Esophagus muscularis mucosa (tissue), 4 donors: ENCODE data around the gene PPA1. TPM values are rescaled to one million over a fixed set of nuclear protein-coding genes. Genes with fewer than 3 reads are reported as not detected.

Experiments
- DNase-seq: peaks from one replicate; pipeline ENCODE4 v3.0.0-alpha.2; 2017; ENCODE audit errors: extremely low spot score
- H3K27ac ChIP-seq, 4 donors: fragments of 200-600 bp; sonication (generic); replicated peaks in 1 of 4; 1 replicate in 3 of 4; 2 replicates in 1 of 4; pipeline ENCODE4 v1.5.1; 2016 to 2019; ENCODE audit warnings: mild to moderate bottlenecking in 1 of 4
- H3K27me3 ChIP-seq, 4 donors: fragments of 200-600 bp; sonication (generic); one replicate each; pipeline versions ENCODE4 v1.5.1 to v1.6.0; 2016 to 2019
- H3K36me3 ChIP-seq, 4 donors: fragments of 200-600 bp; sonication (generic); one replicate each; pipeline ENCODE4 v1.5.1; 2016 to 2019
- H3K4me1 ChIP-seq, 4 donors: fragments of 200-600 bp; sonication (generic); one replicate each; pipeline ENCODE4 v1.5.1; 2016 to 2019
- H3K4me3 ChIP-seq, 4 donors: fragments of 200-600 bp; sonication (generic); 1 replicate in 2 of 4; 2 replicates in 2 of 4; pipeline ENCODE4 v1.5.1; 2016 to 2019; ENCODE audit warnings: mild to moderate bottlenecking in 4 of 4, moderate library complexity in 1 of 4
- H3K9me3 ChIP-seq, 4 donors: fragments of 200-600 bp; sonication (generic); 1 replicate in 3 of 4; 2 replicates in 1 of 4; pipeline ENCODE4 v1.5.1; 2016 to 2019
- EP300 ChIP-seq: sonication (generic); formaldehyde crosslinking; IDR thresholded peaks from one replicate; pipeline ENCODE4 v1.6.1; 2017; ENCODE audit warnings: antibody characterized with exemption
- POLR2A ChIP-seq: fragments of 450-650 bp; IDR thresholded peaks from one replicate; pipeline ENCODE4 v1.6.1; 2017; ENCODE audit warnings: antibody characterized with exemption, moderate library complexity, mild to moderate bottlenecking, low read depth
- POLR2AphosphoS5 ChIP-seq, 2 donors: sonication (generic); formaldehyde crosslinking; IDR thresholded peaks; one replicate each; pipeline ENCODE4 v1.6.1; 2017; ENCODE audit warnings: antibody characterized with exemption in 2 of 2
- WGBS: methylation state at CpG from one replicate; pipeline ENCODE4 v1.1.5; 2018; 5-methylcytosine and 5-hydroxymethylcytosine counted together
- intact Hi-C: fragments of 100-400 bp; cut with DNase I; formaldehyde crosslinking; loops from one replicate; pipeline ENCODE4 v1.15.1; 2023
- total RNA-seq, 4 donors: library from RNA; depleted of rRNA; stranded (reverse); fragments of >200 nt; gene quantifications; one replicate each; pipeline versions ENCODE4 v1.1.0 to v1.2.1, GENCODE V29; 2016
- TF ChIP-seq, protein P1 (sequence below), 3 experiments: fragments of 200-600 bp in 2 of 3; fragments of 450-650 bp in 1 of 3; sonication (generic) in 2 of 3; IDR thresholded peaks; one replicate each; pipeline ENCODE4 v1.5.1; 2017 to 2019; ENCODE audit warnings: antibody characterized with exemption in 3 of 3, mild to moderate bottlenecking in 2 of 3, moderate library complexity in 1 of 3

Gene PPA1
- total RNA-seq, 4 donors from 2014 or later, result 72.6 to 105 (median 82.2) TPM

DNA sequence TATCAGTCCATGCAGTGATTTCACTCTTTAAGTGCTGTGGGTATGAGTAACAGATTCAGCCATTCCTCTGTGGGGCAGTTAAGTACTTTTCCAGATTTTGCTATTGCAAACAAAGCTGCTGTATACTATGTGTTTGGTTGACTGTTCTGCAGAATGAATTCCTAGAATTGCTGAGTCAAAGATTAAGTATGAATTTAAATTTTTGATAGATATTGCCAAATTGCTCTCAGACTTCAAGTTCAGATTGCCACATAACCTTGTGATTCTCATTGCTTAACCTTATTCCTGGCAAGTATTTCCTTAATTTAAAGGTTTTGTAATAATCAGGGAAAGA lies 41.3 kb downstream of the PPA1 start:
- H3K9me3 ChIP-seq, result no peaks in the 10 kb centered on the region
- peak overlapping the region in 1 of 4 donors; percentile 38 for H3K27ac ChIP-seq
- H3K36me3 ChIP-seq, result peaks cover 0 to 4% (median 0%) of the 10 kb centered on the region in 4 donors
- intact Hi-C loops, result no loop called here
- no peaks in the 10 kb centered on the region for H3K27me3 ChIP-seq
- no peak for DNase-seq
- H3K4me1 ChIP-seq, result peaks cover 0 to 24% (median 19%) of the 10 kb centered on the region in 4 donors
- no peak overlapping the region for H3K4me3 ChIP-seq
- TF ChIP-seq POLR2AphosphoS5 (IDR thresholded peaks at IDR 0.05), result no peak
- TF ChIP-seq, protein P1, sequence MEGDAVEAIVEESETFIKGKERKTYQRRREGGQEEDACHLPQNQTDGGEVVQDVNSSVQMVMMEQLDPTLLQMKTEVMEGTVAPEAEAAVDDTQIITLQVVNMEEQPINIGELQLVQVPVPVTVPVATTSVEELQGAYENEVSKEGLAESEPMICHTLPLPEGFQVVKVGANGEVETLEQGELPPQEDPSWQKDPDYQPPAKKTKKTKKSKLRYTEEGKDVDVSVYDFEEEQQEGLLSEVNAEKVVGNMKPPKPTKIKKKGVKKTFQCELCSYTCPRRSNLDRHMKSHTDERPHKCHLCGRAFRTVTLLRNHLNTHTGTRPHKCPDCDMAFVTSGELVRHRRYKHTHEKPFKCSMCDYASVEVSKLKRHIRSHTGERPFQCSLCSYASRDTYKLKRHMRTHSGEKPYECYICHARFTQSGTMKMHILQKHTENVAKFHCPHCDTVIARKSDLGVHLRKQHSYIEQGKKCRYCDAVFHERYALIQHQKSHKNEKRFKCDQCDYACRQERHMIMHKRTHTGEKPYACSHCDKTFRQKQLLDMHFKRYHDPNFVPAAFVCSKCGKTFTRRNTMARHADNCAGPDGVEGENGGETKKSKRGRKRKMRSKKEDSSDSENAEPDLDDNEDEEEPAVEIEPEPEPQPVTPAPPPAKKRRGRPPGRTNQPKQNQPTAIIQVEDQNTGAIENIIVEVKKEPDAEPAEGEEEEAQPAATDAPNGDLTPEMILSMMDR (IDR thresholded peaks at IDR 0.05), result no peak
- TF ChIP-seq POLR2A, result no peak
- no peak for TF ChIP-seq EP300

- Histone ChIP-seq H3K9me3 (no peaks in the 10 kb centered on the region), H3K27me3 (no peaks in the 10 kb centered on the region), H3K4me3 (no peak overlapping the region), H3K36me3 (peaks cover 0 to 4% (median 0%) of the 10 kb centered on the region in 4 donors), H3K27ac (no peak overlapping the region), H3K4me1 (peaks cover 0 to 24% (median 19%) of the 10 kb centered on the region in 4 donors)
- 68% methylated on average over 4 of the region's 4 CpGs for WGBS
- TF ChIP-seq, protein P1 (IDR thresholded peaks at IDR 0.05), result no peak
- TF ChIP-seq POLR2AphosphoS5 (IDR thresholded peaks at IDR 0.05) (no peak), EP300 (no peak), POLR2A (no peak)
- no peak for DNase-seq
- intact Hi-C loops, result no loop called here
Observed at GRCh38 chr10:70191161-70191971, 41.9 kb downstream of the PPA1 start.

- H3K27ac ChIP-seq, result no peak overlapping the region
Observed at GRCh38 chr10:70190581-70190980, 42.6 kb downstream of the PPA1 start.

GRCh38 chr10:70190102-70190501 lies 43.1 kb downstream of the PPA1 start:
- Histone ChIP-seq H3K27ac (no peak overlapping the region), H3K4me3 (no peak overlapping the region), H3K4me1 (peaks cover 0 to 24% (median 19%) of the 10 kb centered on the region in 4 donors), H3K36me3 (no peaks in the 10 kb centered on the region), H3K27me3 (no peaks in the 10 kb centered on the region), H3K9me3 (no peaks in the 10 kb centered on the region)
- DNase-seq, result no peak
- TF ChIP-seq EP300 (no peak), POLR2A (no peak), POLR2AphosphoS5 (IDR thresholded peaks at IDR 0.05) (no peak)
- TF ChIP-seq, protein P1 (IDR thresholded peaks at IDR 0.05), result no peak
- intact Hi-C loops, result no loop called here
- 91% methylated on average over 8 of the region's 8 CpGs for WGBS

More at GRCh38 chr10:70190581-70190980, 42.6 kb downstream of the PPA1 start:
- H3K4me1 ChIP-seq, result peaks cover 0 to 24% (median 19%) of the 10 kb centered on the region in 4 donors
- TF ChIP-seq EP300 (no peak), POLR2A (no peak), POLR2AphosphoS5 (IDR thresholded peaks at IDR 0.05) (no peak)
- TF ChIP-seq, protein P1 (IDR thresholded peaks at IDR 0.05), result no peak
- 67% methylated on average over 5 of the region's 5 CpGs for WGBS
- peaks cover 0 to 3% (median 0%) of the 10 kb centered on the region in 4 donors for H3K36me3 ChIP-seq
- intact Hi-C loops, result no loop called here
- no peaks in the 10 kb centered on the region for H3K9me3 ChIP-seq
- H3K4me3 ChIP-seq, result no peak overlapping the region
- no peaks in the 10 kb centered on the region for H3K27me3 ChIP-seq
- DNase-seq, result no peak
